ENCODE results near the gene GRK1.

GRCh38 chr13:113730258-113730691 is 63.3 kb downstream of the GRK1 start:
- no peak for TF ChIP-seq MAZ (IDR thresholded peaks at IDR 0.05; ENCODE audit: borderline replicate concordance, low read depth, low read length)
- TF ChIP-seq, protein P1, sequence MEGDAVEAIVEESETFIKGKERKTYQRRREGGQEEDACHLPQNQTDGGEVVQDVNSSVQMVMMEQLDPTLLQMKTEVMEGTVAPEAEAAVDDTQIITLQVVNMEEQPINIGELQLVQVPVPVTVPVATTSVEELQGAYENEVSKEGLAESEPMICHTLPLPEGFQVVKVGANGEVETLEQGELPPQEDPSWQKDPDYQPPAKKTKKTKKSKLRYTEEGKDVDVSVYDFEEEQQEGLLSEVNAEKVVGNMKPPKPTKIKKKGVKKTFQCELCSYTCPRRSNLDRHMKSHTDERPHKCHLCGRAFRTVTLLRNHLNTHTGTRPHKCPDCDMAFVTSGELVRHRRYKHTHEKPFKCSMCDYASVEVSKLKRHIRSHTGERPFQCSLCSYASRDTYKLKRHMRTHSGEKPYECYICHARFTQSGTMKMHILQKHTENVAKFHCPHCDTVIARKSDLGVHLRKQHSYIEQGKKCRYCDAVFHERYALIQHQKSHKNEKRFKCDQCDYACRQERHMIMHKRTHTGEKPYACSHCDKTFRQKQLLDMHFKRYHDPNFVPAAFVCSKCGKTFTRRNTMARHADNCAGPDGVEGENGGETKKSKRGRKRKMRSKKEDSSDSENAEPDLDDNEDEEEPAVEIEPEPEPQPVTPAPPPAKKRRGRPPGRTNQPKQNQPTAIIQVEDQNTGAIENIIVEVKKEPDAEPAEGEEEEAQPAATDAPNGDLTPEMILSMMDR (conservative IDR thresholded peaks at IDR 0.05; ENCODE audit: low read depth, low read length), result no peak
- no peak for TF ChIP-seq MAFK (IDR thresholded peaks at IDR 0.05; ENCODE audit: low read depth, low read length)
- TF ChIP-seq RAD21 (IDR thresholded peaks at IDR 0.05; ENCODE audit: low read length), result no peak
- TF ChIP-seq BHLHE40 (IDR thresholded peaks at IDR 0.05; ENCODE audit: low read depth, low read length), result no peak

Data from IMR-90 (cell line).